Fibroblast of skin of right quadriceps (primary cell): ENCODE measurements around the gene PTPN7.
A peak's percentile ranks its signal among the peaks of the same experiment; 100 is the strongest.
"Not testable (repeated sequence)": the region's sequence is repeated elsewhere in the genome, so short reads cannot be mapped to it uniquely, and the experiment has no call there.

Source experiments
- DNase-seq: peaks from one replicate; pipeline ENCODE4 v3.0.0-alpha.2; 2013

Gene PTPN7

GRCh38 chr1:202160377-202160940 lies at the start of gene PTPN7:
Gene PTPN7, minus strand, starts transcription at chr1:202160602. Its CDS starts 1,200 bp downstream, at chr1:202159402.
- DNase-seq: no peak

GRCh38 chr1:202208351-202208857 lies 48.0 kb upstream of the PTPN7 start:
- no peak for DNase-seq

GRCh38 chr1:202207292-202207691 lies 46.9 kb upstream of the PTPN7 start:
- peak; percentile 38 for DNase-seq

GRCh38 chr1:202205523-202206190 lies 45.3 kb upstream of the PTPN7 start:
- DNase-seq: no peak

GRCh38 chr1:202204065-202204464 lies 43.7 kb upstream of the PTPN7 start:
- no peak for DNase-seq

GRCh38 chr1:202203238-202204039 lies 43.0 kb upstream of the PTPN7 start:
- no peak for DNase-seq

- DNase-seq: no peak
Measured at GRCh38 chr1:202202500-202203168, 42.2 kb upstream of the PTPN7 start.

GRCh38 chr1:202201971-202202370 lies 41.6 kb upstream of the PTPN7 start:
- no peak for DNase-seq

- DNase-seq: no peak
Measured at GRCh38 chr1:202201266-202201665, 40.9 kb upstream of the PTPN7 start.

GRCh38 chr1:202200669-202201068 lies 40.3 kb upstream of the PTPN7 start:
- no peak for DNase-seq

GRCh38 chr1:202200112-202200548 lies 39.7 kb upstream of the PTPN7 start:
- DNase-seq: no peak

- no peak for DNase-seq
Measured at GRCh38 chr1:202199040-202199889, 38.9 kb upstream of the PTPN7 start.

GRCh38 chr1:202198366-202198724 lies 37.9 kb upstream of the PTPN7 start:
- DNase-seq: no peak

- DNase-seq: no peak
Measured at GRCh38 chr1:202197653-202198365, 37.4 kb upstream of the PTPN7 start.

- no peak for DNase-seq
Measured at GRCh38 chr1:202194328-202194648, 33.9 kb upstream of the PTPN7 start.

GRCh38 chr1:202193614-202194327 lies 33.4 kb upstream of the PTPN7 start, which contains the start of gene LGR6:
Gene LGR6, plus strand, starts transcription at chr1:202193799. Its CDS starts 191 bp downstream, at chr1:202193990.
- no peak for DNase-seq

GRCh38 chr1:202192770-202193613 lies 32.6 kb upstream of the PTPN7 start:
- peak; percentile 38 for DNase-seq

- DNase-seq: not testable (repeated sequence)
Measured at GRCh38 chr1:202191391-202191790, 31.0 kb upstream of the PTPN7 start.

- no peak for DNase-seq
Measured at GRCh38 chr1:202189918-202190715, 29.7 kb upstream of the PTPN7 start.
